ENCODE data around the gene PUM2. TPM values are rescaled to one million over a fixed set of nuclear protein-coding genes. Genes with fewer than 3 reads are reported as not detected.

Gene PUM2
- total and polyA plus RNA-seq, 2 of the 8 experiments (the other 6 are each of a cell fraction or from before 2014, with no cell fraction given): 46.6 to 114 TPM

DNA sequence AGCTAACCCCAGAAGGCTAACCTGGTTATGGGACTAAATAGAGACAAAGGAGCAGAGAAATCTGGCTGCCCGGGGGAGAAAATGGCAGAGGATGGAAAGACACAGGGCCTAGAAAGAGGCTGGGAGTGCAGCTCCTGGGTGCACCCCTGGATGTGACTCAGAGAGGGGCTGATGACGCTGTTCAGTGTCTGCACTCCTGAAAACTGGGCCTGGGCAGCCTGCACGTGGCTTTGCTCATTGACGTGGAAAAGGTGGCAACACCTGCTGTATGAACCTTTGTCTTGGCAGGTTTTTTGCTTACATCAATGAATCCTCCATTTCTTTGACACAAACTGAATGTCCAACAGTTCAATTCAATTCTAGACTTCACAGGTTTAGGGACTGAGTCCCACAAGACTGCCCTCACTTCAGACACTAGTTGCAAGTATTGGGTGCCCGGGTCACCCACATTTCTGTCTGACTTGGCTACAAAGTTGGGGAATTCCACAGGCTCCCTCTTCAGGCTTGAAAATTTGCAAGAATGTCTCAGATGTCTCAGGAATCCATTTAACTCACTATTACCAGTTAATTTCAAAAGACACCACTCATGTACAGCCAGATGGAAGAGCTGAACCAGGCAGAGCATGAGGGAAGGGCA lies 47.3 kb upstream of the PUM2 start:
- TF ChIP-seq CEBPB (IDR thresholded peaks at IDR 0.05; ENCODE audit: low read depth, low read length) (no peak), GTF2F1 (IDR thresholded peaks at IDR 0.05; ENCODE audit: borderline replicate concordance, low read depth, low read length) (no peak), KDM1A (IDR thresholded peaks at IDR 0.05; ENCODE audit: borderline replicate concordance, low read length) (no peak), BCL11A (IDR thresholded peaks at IDR 0.05; ENCODE audit: low read depth in 2 of 2, low read length in 2 of 2) (no peak), KDM4A (IDR thresholded peaks at IDR 0.05; ENCODE audit: low read depth, low read length, severe bottlenecking) (no peak), PHF8 (conservative IDR thresholded peaks at IDR 0.05; ENCODE audit: low read depth, low read length) (no peak), ASH2L (IDR thresholded peaks at IDR 0.05; ENCODE audit: low read length) (no peak), TAF7 (optimal IDR thresholded peaks at IDR 0.05; ENCODE audit: borderline replicate concordance, low read depth, low read length) (no peak), RFX5 (IDR thresholded peaks at IDR 0.05; ENCODE audit: borderline replicate concordance, low read depth, low read length) (no peak), POU5F1 (IDR thresholded peaks at IDR 0.05; ENCODE audit: low read depth, low read length) (no peak), TBP (IDR thresholded peaks at IDR 0.05; ENCODE audit: low read depth, low read length) (no peak), SP4 (IDR thresholded peaks at IDR 0.05; ENCODE audit: low read length) (no peak), BACH1 (IDR thresholded peaks at IDR 0.05; ENCODE audit: low read length) (no peak)
- Histone ChIP-seq H2BK5ac (ENCODE audit: low read depth, low read length) (no peak overlapping the region), H3K27ac (ENCODE audit: low read depth, low read length) (no peak overlapping the region), H3K14ac (ENCODE audit: insufficient read length) (no peak overlapping the region), H3K23me2 (ENCODE audit: low read depth, low read length) (no peaks in the 10 kb centered on the region), H3K36me3 (ENCODE audit: control insufficient read depth in 2 of 4, insufficient read depth in 4 of 4, low read length in 3 of 4) (no peaks in the 10 kb centered on the region), H4K5ac (ENCODE audit: insufficient read length, low read depth, low read length) (no peak overlapping the region), H2BK120ac (replicated peaks; ENCODE audit: low read depth, low read length) (no peak overlapping the region), H3K18ac (ENCODE audit: extremely low read depth, low read length) (no peak overlapping the region), H4K8ac (ENCODE audit: extremely low read depth, insufficient read depth, low read length) (no peak overlapping the region), H2AK5ac (ENCODE audit: low read depth, low read length) (no peak overlapping the region), H2BK15ac (ENCODE audit: low read length) (no peak overlapping the region), H2BK20ac (ENCODE audit: low read length) (no peak overlapping the region), H3K79me1 (ENCODE audit: low read depth, low read length) (no peaks in the 10 kb centered on the region), H2AFZ (ENCODE audit: low read length) (no peak overlapping the region), H3K9me3 (ENCODE audit: insufficient read depth in 2 of 2, low read depth in 1 of 2, low read length in 1 of 2) (no peaks in the 10 kb centered on the region), H3K27me3 (replicated peaks in 1 of 4; ENCODE audit: control insufficient read depth in 3 of 4, extremely low read depth in 1 of 4, insufficient read depth in 3 of 4, low read length in 3 of 4) (no peaks in the 10 kb centered on the region), H4K20me1 (replicated peaks in 1 of 2; ENCODE audit: control insufficient read depth in 1 of 2, insufficient read depth in 2 of 2, low read length in 2 of 2) (no peaks in the 10 kb centered on the region), H3K4me3 (ENCODE audit: extremely low read depth in 1 of 4, insufficient read depth in 2 of 4, low read depth in 3 of 4, low read length in 4 of 4) (no peak overlapping the region), H3K4me2 (ENCODE audit: insufficient read depth in 1 of 2, low read depth in 2 of 2, low read length in 2 of 2) (no peak overlapping the region), H3K79me2 (ENCODE audit: control insufficient read depth in 1 of 2, insufficient read depth in 2 of 2, low read length in 2 of 2) (no peaks in the 10 kb centered on the region), H3K4ac (replicated peaks; ENCODE audit: insufficient read length, low read depth, low read length) (no peak overlapping the region), H3K56ac (replicated peaks; ENCODE audit: insufficient read length, low read depth, low read length) (no peak overlapping the region), H3K9ac (replicated peaks in 1 of 4; ENCODE audit: extremely low read depth in 1 of 4, low read depth in 3 of 4, low read length in 3 of 4) (no peak overlapping the region), H4K91ac (replicated peaks; ENCODE audit: insufficient read length, low read length) (no peak overlapping the region), H3K23ac (ENCODE audit: insufficient read length) (no peak overlapping the region), H2BK12ac (ENCODE audit: low read depth, low read length) (no peak overlapping the region), H3K4me1 (replicated peaks in 1 of 4; ENCODE audit: control insufficient read depth in 3 of 4, insufficient read depth in 4 of 4, low read length in 3 of 4) (no peaks in the 10 kb centered on the region)
- WGBS, 2 experiments (ENCODE audit: extremely low coverage in 1 of 2, insufficient coverage in 1 of 2, insufficient read length in 1 of 2, insufficient replicate concordance in 2 of 2, low coverage in 1 of 2, low lambda C conversion rate in 2 of 2, missing lambda C conversion rate in 1 of 2): 73% methylated on average over 5 of the region's 5 CpGs; no CpG with 5 or more reads in 1 of the 2 experiments
- FAIRE-seq (no peak), DNase-seq (ENCODE audit: low read depth in 1 of 2, low spot score in 2 of 2) (no peak)
- ChIA-PET POLR2A (ENCODE audit: partially characterized antibody) (interaction anchor here (2.6 kb wide), 1 partner anchor 49 kb away, joined by 5 read pairs; the partner anchor contains the start of gene RHOB), CTCF (ENCODE audit: partially characterized antibody) (interaction anchor here (0.6 to 3.0 kb wide), 10 partner anchors 11 to 249 kb away, joined by 3 to 16 read pairs (median 4); no protein-coding TSS in a partner anchor)

Data from H1 (cell line).